ENCODE data around the gene UPK3A.
A peak's percentile ranks its signal among the peaks of the same experiment; 100 is the strongest.
"Not testable (repeated sequence)": the region's sequence is repeated elsewhere in the genome, so short reads cannot be mapped to it uniquely, and the experiment has no call there.

The UPK3A gene

GRCh38 chr22:45259754-45260394 is 24.9 kb upstream of the UPK3A start:
- no peak for DNase-seq

DNA sequence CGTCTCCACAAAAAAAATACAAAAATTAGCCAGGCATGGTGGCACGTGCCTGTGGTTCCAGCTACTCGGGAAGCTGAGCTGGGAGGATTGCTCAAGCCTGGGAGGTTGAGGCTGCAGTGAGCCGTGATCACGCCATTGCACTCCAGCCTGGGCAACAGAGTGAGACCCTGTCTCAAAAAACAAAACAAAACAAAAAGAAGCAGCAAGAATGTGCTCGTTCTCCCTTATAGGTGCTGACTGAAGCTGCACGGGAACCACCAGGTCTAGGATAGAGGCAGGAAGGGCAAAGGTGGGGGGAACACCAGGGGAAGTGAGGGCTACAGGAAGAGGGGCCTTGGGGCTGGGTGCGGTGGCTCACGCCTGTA is 24.4 kb upstream of the UPK3A start:
- DNase-seq = not testable (repeated sequence)

DNA sequence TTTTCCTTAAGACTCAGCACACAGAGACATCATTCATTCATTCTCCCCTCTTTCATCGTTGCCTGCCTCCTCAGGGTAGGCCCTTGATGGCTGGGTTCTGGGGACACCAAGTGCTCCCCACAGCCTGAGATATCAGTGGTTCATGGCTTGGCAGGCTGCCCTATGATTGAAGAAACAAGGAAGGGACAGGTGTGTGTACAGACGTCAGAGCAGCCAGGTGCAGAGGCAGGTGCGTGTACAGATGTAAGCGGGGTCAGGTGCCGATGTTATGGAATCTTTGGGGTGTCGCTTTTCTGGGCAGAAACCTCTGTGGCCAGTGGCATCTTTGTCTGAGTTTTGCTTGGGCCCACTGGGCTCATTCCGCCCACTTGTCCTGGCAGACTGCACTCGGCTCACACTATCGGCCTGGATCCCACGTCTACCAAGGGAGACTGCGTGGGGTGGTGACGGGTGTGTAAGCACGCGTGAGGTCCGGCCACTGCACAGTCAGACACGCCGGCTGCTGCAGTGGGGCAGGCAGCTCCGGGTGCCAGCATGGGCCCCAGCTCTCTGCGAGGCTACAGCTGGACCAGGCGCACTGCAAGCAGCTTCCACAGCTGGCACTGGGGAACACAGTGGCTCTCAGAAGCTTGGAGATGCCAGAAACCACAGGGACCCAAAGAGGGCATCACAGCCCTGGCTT is 23.2 kb upstream of the UPK3A start:
- DNase-seq = no peak

DNA sequence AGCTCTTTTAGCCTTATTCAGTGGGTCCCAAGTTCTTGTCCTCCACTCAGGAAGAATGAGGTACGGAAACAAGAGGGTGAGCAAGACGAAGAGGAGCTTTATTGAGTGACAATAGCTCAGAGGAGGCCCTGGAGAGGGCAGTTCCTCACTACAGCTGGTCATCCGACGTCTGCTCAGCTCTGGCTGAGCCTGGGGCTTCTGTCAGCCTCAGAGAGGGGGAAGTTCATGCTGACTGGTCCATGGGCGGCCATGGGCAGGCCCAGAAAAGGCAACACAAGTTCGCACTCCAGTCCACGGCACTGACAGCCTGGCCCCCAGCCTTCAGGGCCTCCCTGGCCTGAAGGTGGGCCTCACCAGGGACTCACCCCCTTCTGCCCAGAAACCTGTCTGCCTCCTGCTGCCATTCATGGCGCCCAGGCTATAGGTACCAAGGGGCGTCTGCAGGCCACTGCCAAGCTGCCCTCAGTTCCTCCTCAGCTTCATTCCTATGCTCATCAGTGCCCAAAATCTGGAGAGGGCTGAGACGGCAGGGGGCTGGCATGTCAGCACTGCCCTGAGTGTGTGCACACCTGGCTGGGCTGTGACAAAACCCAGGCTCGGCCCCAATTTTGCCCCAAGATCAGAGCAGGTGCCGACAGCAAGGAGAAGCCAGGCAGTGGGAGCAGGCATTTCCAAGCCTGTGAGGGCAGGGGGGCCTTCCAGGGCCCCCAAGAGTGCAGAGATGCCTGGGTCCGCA is 22.4 kb upstream of the UPK3A start:
- no peak for DNase-seq

DNA sequence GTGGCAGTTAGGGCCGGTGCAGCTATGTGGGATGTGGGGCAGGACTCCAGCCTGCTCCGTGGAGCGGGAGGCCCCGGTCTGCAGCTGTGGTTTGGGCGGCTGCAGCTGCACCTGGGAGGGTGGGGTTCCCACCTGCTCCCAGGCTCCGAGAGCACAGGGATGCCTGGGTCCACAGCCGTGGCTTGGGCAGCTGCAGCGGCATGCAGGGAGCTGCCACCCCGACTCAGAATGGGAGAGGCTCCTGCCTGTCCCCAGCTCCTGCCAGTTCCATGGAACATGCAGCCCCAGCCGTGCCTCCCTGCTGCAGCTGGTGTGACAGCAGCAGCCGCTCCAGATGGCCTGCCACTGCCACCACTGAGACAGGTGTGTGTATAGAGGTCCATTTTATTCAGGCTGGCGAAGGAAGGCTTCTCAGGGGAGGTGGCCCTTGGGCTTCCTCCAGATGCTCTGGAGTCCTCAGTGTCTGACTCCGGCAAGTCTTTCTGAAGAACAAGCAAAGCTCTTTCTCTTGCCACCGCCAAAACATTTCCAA is 21.8 kb upstream of the UPK3A start:
- DNase-seq = no peak

- DNase-seq = no peak
Observed at GRCh38 chr22:45263463-45264269, 21.1 kb upstream of the UPK3A start.

DNA sequence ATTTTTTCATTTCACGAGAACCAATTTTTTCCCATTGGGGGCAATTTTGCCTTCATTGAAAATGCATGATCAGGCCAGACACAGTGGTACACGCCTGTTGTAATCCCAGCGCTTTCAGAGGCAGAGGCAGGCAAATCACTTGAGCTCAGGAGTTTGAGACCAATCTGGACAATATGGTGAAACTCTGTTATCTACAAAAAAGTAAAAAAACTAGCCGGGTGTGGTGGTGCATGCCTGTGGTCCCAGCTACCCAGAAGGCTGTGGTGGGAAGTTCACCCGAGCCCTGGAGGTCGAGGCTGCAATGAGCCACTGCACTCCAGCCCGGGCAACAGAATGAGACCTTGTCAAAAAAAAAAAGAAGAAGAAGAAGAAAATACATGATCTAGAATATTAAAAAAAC is 19.2 kb upstream of the UPK3A start:
- no peak for DNase-seq

GRCh38 chr22:45268167-45268957 is 16.4 kb upstream of the UPK3A start:
- DNase-seq = no peak

DNA sequence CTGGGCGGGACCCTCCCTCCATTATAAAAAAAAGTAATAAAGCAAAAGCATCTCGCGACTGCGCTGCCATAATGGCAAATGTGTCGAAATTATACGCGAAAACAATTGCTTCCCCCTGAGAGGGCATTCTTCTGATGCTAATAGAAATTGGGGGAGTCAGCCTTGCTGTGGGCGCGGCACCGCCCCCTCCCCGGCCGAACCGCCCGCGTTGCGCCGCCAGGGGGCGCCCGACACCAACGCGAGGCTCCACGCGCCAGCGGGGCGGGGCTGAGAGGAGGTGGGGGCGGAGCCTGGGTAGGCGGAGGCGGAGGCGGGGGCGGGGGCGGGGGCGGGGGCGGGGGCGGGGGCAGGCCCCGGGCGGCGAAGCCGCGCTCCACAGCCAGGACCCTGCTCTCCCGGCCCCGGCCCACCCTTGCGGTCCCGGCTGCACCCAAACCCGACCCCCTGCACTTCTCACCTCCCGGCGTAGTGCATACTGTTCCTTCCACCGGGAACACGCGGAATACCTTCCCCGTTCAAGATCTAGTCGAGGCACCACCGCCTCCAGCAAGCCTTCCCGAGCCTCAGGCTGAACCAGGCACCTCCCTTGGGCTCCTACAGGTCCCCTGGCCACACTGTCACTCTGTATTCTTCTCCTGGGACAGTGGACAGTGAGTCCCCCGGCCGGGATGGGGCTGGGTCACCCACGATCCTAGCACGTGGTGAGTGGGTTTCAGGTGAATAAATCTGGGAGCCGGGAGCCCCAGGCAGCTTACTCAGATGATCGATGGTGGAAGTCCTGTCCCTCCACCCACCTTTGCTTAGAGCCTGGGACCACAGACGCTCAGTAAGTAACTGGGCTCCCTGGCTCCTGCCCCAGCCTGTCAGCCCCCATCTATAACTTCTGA is 15.5 kb upstream of the UPK3A start:
- peak; percentile 47 for DNase-seq

- DNase-seq = no peak
Observed at GRCh38 chr22:45270095-45271020, 14.4 kb upstream of the UPK3A start.

DNA sequence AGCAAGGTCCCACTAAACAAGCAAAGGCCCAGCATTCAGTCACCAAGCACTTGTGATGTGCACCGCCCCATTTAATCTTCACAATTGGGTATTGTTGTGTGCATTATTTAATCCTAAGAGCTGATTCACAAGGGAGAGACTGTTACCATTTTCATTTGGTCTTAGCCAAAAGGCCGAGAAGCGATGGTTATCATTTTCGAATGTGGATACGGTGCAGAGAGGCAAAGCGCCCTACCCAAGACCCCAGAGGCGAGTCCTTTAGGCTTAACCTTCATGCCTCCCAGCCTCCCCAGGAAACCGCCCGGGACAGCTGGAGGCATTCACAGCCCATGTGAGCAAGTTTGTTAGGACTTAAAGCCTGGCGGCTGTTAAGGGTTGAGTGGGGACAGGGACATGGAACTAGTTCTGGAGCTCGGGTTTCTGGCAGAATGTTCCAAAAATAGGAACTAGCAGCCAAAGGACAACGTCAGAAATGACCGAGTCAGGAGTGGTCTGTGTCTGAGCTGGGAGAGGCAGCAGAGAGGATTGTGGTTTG is 13.0 kb upstream of the UPK3A start:
- no peak for DNase-seq

GRCh38 chr22:45272498-45272897 is 12.3 kb upstream of the UPK3A start:
- DNase-seq = no peak

GRCh38 chr22:45273452-45274075 is 11.2 kb upstream of the UPK3A start:
- no peak for DNase-seq

DNA sequence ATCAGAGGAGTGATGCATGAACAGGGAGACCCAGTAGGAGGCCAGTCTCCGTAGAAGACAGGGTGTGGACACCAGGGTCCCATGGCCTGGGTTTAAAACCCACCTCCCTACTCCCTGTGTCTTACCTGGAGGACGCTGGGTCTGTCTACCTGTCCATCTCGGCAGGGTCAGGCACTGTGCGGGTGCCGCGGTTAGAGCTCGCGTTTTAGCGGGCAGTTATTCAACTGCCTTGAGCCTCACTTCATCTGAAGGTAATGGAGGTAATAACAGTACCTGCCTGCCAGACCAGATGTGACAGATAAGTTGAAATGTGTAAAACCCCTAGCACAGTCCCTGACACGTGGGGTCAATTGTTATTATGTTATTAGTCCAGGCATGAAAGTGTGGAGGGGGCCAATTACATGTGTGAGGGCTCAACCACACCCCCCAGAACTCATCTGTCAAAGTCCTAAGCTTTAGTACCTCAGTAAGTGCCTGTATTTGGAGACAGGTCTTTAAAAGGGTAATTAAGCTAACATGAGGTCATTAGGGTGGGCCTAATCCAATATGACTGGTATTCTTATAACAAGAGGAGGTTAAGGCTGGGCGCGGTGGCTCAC is 8.1 kb upstream of the UPK3A start:
- DNase-seq = no peak

DNA sequence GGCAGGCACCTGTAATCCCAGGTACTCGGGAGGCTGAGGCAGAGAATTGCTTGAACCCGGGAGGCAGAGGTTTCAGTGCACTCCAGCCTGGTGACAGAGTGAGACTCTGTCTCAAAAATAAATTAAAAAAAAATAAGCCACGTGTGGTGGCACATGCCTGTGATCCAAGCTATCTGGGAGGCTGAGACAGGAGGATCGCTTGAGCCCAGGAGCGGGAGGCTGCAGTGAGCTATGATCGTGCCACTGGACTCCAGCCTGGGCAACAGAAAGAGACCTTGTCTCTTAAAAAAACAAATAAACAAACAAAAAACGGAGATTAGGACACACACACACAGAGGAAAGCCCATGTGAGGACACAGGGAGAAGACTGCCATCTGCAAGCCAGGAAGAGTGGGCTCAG is 7.0 kb upstream of the UPK3A start:
- DNase-seq = not testable (repeated sequence)

DNA sequence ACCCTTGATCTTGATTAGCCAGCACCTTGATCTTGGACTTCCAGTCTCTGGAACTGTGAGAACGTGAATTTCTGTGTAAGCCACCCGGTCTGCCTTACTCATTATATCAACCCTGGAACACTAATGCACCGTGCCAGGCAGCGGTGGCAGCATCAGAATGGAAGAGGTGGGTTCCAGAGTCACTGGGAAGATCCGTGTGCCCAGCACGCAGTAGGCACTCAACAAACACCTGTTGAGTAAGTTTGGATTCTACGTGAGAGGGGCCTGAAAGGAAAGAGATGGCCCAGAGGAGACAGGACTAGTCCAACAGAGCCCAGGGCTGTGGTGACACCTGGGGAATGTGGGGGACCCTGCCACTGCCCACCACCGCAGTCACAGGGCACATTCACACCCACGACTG is 6.6 kb upstream of the UPK3A start:
- no peak for DNase-seq

DNA sequence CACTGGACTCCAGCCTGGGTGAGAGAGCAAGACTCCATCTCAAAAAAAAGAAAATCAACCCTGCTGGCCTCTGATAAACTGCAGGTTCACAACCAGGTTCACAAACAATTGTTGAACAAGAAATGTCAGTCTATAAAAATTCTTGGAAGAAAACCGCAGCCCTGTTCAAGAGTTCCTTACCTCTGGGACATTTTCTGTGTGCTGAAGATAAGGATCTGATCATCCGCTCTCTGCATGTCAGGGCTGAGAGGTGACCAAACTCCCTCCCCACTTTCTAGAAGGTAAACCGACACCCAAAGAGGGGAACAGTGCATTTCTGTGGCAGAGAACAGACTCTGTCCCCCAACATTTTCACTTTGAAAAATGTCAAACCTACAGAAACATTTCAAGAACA is 4.2 kb upstream of the UPK3A start:
- no peak for DNase-seq

DNA sequence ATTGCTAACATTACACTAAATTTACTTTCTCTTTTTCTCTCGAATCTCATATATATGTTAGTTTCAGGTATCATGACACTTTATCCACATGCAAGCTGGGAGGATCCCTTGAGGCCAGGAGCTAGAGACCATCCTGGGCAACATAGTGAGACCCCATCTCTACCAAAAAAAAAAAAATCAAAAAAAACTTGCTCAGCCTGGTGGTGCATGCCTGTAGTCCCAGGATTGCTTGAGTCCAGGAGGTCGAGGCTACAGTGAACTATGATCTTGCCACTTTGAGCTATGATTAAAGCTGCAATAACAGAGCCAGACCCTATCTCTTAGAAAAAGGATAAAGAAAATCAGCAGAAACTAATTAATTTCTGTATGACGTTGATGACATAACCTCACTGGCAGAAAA is 3.7 kb upstream of the UPK3A start:
- no peak for DNase-seq
